Ishikawa (cell line): ENCODE measurements around the gene QTRT2.

ENCODE experiments used
- CEBPB ChIP-seq: IDR thresholded peaks from 2 replicates; pipeline ENCODE4 v1.6.1; 2012
- CREB1 ChIP-seq: IDR thresholded peaks from 2 replicates; pipeline ENCODE4 v1.6.1; 2012; ENCODE audit warnings: low read depth
- EGR1 ChIP-seq: IDR thresholded peaks from 2 replicates; pipeline ENCODE4 v1.6.1; 2012
- EP300 ChIP-seq: IDR thresholded peaks from 2 replicates; pipeline ENCODE4 v1.6.1; 2012; ENCODE audit warnings: borderline replicate concordance
- FOXM1 ChIP-seq: IDR thresholded peaks from 2 replicates; pipeline ENCODE4 v1.6.1; 2012; ENCODE audit warnings: low read depth, borderline replicate concordance
- NFIC ChIP-seq: IDR thresholded peaks from 2 replicates; pipeline ENCODE4 v1.6.1; 2012
- RAD21 ChIP-seq: IDR thresholded peaks from 2 replicates; pipeline ENCODE4 v1.6.1; 2012; ENCODE audit warnings: low read depth
- TAF1 ChIP-seq: IDR thresholded peaks from 2 replicates; pipeline ENCODE4 v1.6.1; 2012; ENCODE audit warnings: low read depth, mild to moderate bottlenecking
- TCF12 ChIP-seq: IDR thresholded peaks from 2 replicates; pipeline ENCODE4 v1.6.1; 2012; ENCODE audit warnings: low read depth
- TEAD4 ChIP-seq: IDR thresholded peaks from 2 replicates; pipeline ENCODE4 v1.6.1; 2012
- YY1 ChIP-seq: IDR thresholded peaks from 2 replicates; pipeline ENCODE4 v1.6.1; 2012; ENCODE audit warnings: low read depth
- ZBTB7A ChIP-seq: IDR thresholded peaks from 2 replicates; pipeline ENCODE4 v1.6.1; 2012; ENCODE audit warnings: low read depth
- TF ChIP-seq, protein P1 (sequence below): IDR thresholded peaks from 2 replicates; pipeline ENCODE4 v1.6.1; 2012
- TF ChIP-seq, protein P2 (sequence below): IDR thresholded peaks from 2 replicates; pipeline ENCODE4 v1.6.1; 2012; ENCODE audit warnings: low read depth, mild to moderate bottlenecking
- TF ChIP-seq, protein P3 (sequence below): IDR thresholded peaks from 2 replicates; pipeline ENCODE4 v1.6.1; 2012

The QTRT2 gene

DNA sequence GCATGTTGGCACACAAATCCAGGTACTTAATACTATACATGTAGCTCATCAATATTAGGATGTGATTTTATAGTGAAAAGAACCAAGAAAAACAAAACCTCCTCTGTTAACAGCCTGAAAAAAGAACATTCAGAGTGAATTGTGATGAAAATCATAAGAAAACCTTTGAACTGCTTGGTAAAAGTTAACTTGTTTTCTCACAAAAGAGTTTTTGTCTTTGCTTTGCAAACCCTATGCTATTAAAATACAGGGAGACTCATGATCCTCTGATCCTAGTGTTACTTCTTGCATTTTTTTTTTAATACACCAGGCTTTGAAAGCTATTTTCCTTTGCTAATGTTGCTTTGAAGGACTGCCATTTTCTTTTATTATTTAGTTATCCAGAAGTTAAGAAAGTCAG is 23.7 kb downstream of the QTRT2 start:
- TF ChIP-seq, protein P1, sequence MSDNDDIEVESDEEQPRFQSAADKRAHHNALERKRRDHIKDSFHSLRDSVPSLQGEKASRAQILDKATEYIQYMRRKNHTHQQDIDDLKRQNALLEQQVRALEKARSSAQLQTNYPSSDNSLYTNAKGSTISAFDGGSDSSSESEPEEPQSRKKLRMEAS = no peak
- TF ChIP-seq YY1 = no peak
- TF ChIP-seq, protein P2, sequence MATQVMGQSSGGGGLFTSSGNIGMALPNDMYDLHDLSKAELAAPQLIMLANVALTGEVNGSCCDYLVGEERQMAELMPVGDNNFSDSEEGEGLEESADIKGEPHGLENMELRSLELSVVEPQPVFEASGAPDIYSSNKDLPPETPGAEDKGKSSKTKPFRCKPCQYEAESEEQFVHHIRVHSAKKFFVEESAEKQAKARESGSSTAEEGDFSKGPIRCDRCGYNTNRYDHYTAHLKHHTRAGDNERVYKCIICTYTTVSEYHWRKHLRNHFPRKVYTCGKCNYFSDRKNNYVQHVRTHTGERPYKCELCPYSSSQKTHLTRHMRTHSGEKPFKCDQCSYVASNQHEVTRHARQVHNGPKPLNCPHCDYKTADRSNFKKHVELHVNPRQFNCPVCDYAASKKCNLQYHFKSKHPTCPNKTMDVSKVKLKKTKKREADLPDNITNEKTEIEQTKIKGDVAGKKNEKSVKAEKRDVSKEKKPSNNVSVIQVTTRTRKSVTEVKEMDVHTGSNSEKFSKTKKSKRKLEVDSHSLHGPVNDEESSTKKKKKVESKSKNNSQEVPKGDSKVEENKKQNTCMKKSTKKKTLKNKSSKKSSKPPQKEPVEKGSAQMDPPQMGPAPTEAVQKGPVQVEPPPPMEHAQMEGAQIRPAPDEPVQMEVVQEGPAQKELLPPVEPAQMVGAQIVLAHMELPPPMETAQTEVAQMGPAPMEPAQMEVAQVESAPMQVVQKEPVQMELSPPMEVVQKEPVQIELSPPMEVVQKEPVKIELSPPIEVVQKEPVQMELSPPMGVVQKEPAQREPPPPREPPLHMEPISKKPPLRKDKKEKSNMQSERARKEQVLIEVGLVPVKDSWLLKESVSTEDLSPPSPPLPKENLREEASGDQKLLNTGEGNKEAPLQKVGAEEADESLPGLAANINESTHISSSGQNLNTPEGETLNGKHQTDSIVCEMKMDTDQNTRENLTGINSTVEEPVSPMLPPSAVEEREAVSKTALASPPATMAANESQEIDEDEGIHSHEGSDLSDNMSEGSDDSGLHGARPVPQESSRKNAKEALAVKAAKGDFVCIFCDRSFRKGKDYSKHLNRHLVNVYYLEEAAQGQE = no peak
- TF ChIP-seq CREB1 = no peak
- TF ChIP-seq, protein P3, sequence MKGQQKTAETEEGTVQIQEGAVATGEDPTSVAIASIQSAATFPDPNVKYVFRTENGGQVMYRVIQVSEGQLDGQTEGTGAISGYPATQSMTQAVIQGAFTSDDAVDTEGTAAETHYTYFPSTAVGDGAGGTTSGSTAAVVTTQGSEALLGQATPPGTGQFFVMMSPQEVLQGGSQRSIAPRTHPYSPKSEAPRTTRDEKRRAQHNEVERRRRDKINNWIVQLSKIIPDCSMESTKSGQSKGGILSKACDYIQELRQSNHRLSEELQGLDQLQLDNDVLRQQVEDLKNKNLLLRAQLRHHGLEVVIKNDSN = no peak
- TF ChIP-seq TCF12 = no peak
- TF ChIP-seq RAD21 = no peak
- TF ChIP-seq TEAD4 = no peak
- TF ChIP-seq TAF1 = no peak
- TF ChIP-seq NFIC = no peak
- TF ChIP-seq EP300 = no peak
- TF ChIP-seq ZBTB7A = no peak
- no peak for TF ChIP-seq EGR1
- TF ChIP-seq CEBPB = no peak
- TF ChIP-seq FOXM1 = no peak

DNA sequence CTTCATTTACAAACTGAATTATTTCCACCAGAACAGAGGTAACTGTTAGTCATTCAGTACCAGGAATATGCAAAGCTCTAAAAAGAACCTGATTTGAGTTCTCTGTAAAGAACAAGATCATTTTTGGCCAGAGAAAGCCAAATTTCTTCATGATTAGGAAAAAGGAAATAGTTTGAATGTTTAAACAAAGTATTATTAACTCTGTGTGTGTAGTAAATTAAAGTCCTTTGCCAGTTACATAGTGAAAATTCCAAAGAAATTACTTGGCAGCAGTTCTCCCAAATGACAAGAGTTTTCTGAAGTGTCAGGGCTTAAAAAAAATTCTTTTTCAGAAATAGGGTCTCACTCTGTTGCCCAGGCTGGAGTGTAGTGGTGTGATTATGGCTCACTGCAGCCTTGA is 24.5 kb downstream of the QTRT2 start:
- no peak for TF ChIP-seq NFIC

DNA sequence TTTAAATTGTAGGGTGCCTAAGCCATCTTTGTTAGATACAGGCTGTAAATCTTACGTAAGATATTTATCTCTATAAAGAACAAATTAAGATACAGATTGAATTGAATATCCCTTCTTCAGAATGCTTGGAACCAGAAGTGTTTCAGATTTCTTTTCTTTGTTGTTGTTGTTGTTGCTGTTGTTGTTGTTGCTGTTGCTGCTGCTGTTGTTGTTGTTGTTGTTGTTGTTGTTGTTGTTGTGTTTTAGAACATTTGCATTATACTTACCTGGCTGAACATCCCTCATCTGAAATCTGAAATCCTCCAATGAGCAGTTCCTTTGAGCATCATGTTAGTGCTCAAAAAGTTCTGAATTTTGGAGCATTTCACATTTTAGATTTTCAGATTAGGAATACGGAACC is 26.6 kb downstream of the QTRT2 start:
- TF ChIP-seq TEAD4 (no peak), TAF1 (no peak), NFIC (no peak), EP300 (no peak), YY1 (no peak)
- TF ChIP-seq, protein P1 = no peak

DNA sequence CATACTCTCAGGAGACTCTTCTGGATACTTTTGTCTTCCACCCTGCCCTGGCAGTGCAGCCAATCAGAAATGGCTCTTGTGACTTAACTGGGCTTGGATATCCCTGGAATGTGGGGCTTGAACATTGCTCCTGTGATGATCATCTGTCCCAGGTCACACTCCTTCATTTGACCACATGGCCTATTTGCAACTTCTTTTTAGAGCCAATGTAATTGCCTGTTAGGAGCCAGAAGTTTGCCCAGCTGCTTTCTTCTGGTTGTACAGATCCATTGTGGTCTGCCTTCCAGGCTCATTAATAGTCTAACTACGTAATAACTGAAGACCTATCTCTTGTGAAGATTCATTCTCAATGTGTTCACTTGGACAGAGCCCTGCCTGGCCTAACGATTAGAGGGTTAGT is 29.8 kb downstream of the QTRT2 start:
- TF ChIP-seq TCF12 (no peak), ZBTB7A (no peak)

DNA sequence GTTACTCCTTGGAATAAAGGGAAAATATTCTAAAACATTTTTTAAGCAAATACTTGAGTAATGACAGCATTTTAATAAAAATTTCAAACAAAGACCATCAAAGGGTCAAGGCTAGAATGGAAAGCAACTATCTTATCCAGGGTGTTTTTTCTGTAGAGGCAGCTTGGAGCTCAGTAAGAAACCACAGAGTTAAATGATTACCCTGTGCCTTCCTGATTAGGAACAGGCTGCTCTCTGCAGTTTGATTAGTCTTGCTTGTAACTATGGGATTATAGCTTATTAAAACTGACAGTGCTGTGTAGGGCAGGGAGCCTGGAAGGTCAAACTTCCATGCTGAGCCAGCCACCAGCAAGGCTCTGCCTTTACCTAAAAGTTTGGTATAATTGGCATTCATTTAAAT is 33.1 kb downstream of the QTRT2 start:
- TF ChIP-seq CREB1 (no peak), YY1 (no peak), ZBTB7A (no peak), EP300 (no peak), TCF12 (no peak), EGR1 (no peak), NFIC (no peak), TEAD4 (no peak), CEBPB (no peak), RAD21 (no peak), FOXM1 (no peak), TAF1 (no peak)
- TF ChIP-seq, protein P3 = no peak
- TF ChIP-seq, protein P2 = no peak
- TF ChIP-seq, protein P1 = no peak

DNA sequence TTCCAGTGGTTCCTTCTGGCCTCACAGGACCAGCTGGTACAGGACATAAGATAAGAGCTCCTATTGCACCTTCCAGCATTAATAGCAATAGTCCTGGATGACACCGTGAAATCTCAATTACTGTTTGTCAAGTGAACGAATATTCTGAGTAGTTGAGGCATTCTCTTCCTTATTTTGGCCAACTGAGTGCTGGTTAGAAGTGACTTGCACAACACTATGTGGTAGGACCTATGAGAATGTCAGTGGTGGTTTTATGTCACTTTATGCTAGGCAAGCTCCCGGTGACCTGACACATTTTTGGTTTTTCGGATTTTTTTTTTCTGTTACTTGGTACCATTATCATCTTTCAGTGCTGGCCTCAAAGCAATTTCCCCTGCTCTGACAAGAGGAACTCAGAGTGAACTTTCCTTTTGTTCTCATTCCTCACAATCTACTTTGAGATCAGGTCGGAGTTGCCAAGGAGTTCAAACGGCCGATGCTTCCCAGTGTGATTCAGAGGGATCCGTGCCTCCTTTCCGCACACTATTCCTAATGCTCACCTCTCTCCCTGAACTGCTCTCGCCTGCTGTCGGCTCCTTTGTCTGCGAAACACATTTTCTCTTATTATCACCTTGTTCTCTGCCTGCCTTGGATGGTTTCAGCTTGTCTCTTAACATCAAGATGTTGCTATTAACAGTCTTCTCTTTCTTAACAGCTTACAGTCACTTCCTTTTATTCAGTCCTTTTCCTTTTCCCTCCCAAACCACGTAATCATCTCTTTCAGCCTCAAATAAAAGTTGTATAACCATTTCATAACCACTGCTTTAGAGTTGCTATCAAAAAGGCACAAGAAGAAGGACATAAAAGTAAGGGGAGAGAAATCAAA is 35.8 kb downstream of the QTRT2 start:
- TF ChIP-seq EP300 = no peak
- TF ChIP-seq, protein P1 = no peak
- no peak for TF ChIP-seq ZBTB7A
- TF ChIP-seq TAF1 = no peak
- no peak for TF ChIP-seq TEAD4
- TF ChIP-seq EGR1 = no peak
- no peak for TF ChIP-seq YY1
- TF ChIP-seq RAD21 = no peak
- no peak for TF ChIP-seq NFIC
- TF ChIP-seq CEBPB = no peak
- TF ChIP-seq FOXM1 = no peak
- TF ChIP-seq, protein P2 = no peak
